LHCN-M2 (cell line): ENCODE results near the gene CLSTN1. TPM values are rescaled to one million over a fixed set of nuclear protein-coding genes. Genes with fewer than 3 reads are reported as not detected.
A peak's percentile ranks its signal among the peaks of the same experiment; 100 is the strongest.

ENCODE experiments used
- DNase-seq: peaks from one replicate; pipeline ENCODE4 v3.0.0-alpha.2; 2012; ENCODE audit warnings: low read depth
- polyA plus RNA-seq: library from polyadenylated mRNA; unstranded; fragments of >200 nt; gene quantifications from one replicate; pipeline ENCODE4 v1.2.1, GENCODE V29; 2012; ENCODE audit warnings: missing spikeins
- total RNA-seq: library from RNA; depleted of rRNA; stranded (reverse); fragments of >200 nt; gene quantifications from 2 replicates; pipeline ENCODE4 v1.2.3, GENCODE V29; 2014; rRNA removed

Gene CLSTN1
- total RNA-seq, result 30.8 and 32.3 TPM in 2 replicates
- polyA plus RNA-seq, result 41.5 TPM

DNA sequence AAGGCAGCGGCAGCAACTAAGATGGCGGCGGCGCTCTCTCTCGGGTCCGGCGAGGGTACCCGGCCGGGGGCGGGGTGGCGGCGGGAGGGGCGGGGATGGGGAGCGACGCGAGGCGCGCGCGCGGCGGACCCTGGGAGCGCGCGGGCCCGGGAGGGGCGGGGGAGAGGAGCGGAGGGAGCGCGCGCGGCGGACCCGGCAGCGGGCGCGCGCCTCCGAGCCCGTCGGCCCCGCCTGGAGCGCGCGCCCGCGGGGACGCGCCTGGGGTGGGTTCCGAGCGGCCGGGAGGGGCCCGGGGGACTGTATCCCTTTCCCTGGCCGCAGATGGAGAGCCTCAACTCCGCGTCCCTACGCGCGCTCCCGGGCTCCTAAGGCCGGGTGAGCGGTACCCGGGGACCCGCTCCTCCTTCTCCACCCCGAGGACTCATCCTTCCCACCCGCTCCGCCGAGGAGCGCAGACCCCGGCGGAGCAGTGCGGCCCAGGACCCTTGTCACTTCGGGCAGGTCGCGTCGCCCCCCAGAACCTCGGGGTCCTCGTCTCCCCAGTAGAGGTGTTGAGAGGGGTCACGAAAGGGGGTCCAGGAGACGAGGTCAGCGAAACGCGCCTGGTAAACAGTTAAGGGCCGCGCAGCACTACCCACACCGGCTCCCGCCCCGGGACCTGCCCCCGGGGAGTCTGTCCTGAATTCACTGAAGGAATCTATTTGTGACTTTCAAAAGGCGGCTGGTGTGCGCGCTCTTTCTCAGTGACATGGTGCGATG lies at the start of gene CLSTN1:
Gene CLSTN1 (minus strand): TSS at position 23 of the 759 bp plus-strand sequence. CDS start 232 bp downstream, outside the sequence.
- DNase-seq, result peak; percentile 81

GRCh38 chr1:9873385-9873784 lies 49.6 kb upstream of the CLSTN1 start:
- DNase-seq, result no peak

- peak; percentile 75 for DNase-seq
These were observed 48.8 kb upstream of the CLSTN1 start for GRCh38 chr1:9872430-9873165.

DNA sequence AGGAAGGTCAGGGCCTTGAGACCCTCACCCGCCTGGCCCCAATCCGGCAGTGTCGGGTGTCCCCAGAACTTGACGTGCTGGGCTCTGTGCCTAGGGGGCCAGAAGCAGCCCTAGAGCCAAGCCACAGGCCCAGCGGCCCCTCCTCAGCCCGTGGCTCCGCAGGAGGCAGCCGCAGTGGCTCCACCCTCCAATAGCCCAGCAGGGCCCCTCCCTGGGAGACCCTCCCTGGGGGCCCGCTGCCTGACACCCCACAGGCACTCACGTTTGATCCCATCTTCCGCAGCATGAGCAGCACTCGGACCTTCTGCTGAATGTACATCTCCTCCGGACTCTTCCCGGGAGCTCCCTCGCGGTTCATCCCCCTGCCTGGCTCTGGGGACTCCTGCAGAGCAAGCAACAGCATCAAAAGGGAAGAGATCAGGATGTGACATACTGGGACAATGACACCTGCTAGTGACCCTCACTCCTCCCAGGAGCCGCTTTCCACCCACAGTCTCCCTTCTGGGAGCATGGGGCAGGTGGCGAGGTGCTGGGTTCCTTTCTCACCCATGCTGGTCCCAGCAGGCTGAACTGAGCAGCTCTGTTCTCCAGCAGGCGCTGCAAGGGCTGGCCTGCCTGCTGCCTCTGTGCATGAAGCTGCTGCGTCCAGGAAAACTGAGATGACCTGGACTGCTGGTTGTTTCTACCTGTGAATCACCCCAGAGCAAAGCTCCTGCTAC lies 48.1 kb upstream of the CLSTN1 start:
- DNase-seq, result no peak

DNA sequence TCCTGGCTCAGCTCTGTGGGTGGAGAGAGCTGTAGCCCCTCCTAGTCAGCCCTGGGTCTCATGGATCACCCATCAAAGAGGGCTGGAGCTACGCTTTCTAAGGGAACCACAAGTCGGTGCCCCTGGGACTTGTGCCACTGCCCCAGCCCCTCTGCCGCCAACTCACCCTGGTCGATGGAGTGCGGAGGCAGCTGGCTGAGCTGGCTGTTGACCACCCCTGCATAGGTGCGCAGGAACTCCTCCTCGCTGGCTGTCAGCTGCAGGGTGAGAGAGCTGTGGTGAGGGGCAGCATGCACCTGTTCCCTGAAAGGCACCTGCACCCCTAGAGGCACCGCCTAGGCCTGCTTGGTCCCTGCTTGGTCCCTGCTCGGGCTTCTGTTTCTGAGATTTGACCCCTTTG lies 47.3 kb upstream of the CLSTN1 start:
- DNase-seq, result no peak

DNA sequence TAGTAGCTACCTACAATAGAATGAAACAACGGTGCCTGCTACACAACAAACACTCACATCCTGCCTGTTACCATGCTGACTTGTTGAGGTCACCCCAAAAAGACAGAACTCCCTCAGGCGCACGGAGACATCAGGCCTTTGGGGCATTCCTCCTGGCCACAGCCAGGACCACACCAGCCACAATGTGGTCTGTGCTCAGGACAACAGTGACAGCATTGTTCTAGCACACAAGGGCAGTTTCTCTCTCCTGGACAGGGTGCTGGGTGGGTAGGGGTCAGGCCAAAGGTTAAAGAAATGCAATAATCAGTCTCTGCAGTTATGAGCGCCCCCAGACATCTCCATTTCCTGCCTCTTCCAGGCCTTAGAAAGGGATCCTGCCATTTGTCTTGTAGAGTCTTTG lies 46.8 kb upstream of the CLSTN1 start:
- DNase-seq, result no peak

DNA sequence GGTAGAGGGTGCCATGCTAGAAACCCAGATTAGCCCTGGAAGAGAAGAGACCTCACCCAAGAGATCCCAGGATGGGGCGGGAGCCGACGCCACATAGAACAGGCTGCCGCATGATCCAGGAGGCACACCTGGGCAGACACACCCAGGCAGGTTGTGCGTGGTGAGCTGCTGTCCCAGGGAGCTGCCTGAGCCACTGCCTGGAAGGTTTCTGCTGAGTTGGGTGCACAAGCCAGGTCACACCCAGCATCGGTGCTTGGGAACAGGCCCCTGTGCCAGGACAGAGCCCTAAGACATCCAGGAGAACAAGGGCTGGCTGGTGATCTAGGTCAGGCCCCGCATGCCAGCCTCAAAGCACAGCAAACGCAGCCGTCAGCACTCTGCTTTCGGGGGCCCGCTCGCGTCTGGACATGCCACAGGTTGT lies 46.1 kb upstream of the CLSTN1 start:
- no peak for DNase-seq

DNA sequence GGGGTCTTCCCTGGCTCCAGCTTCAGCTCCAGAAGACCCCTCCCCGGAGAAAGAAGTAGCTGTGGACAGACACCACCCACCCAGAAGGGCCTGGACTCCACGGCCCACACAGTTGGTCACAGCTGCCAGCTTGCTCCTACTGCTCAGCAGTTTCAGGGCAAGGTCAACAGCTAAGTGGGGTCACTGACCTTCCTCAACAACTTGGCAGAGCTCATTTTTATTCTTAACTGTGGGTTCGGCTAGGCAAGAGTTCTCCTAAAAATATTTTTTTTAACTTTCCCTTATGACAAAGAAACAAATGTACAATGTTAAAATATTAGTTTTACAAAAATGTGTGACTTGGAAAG lies 44.5 kb upstream of the CLSTN1 start:
- no peak for DNase-seq

GRCh38 chr1:9867408-9868243 lies 43.9 kb upstream of the CLSTN1 start:
- peak; percentile 54 for DNase-seq

DNA sequence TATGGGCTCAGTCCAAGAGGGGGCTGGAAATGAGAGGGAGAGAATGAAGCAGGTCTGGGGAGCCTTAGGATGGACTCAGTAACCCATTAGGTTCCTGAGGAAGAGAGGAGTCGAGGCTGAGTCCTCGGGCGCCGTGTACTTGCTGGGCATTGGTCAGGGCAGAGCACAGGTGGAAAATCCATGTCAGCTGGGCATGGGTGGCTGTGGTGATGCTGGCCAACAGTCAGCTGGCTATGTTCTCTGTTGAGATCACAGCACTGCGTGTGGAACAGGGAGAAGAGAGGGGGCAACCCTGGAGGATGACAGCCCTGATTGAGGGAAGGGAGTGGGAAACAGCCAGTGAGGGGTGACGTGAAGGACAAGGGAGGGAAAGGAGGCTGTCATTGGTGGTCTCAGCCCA lies 43.1 kb upstream of the CLSTN1 start:
- DNase-seq, result no peak

- DNase-seq, result no peak
These were observed 42.0 kb upstream of the CLSTN1 start for GRCh38 chr1:9865724-9866123.

- no peak for DNase-seq
These were observed 39.6 kb upstream of the CLSTN1 start for GRCh38 chr1:9863371-9863770.

GRCh38 chr1:9861360-9861759 lies 37.6 kb upstream of the CLSTN1 start:
- DNase-seq, result no peak

DNA sequence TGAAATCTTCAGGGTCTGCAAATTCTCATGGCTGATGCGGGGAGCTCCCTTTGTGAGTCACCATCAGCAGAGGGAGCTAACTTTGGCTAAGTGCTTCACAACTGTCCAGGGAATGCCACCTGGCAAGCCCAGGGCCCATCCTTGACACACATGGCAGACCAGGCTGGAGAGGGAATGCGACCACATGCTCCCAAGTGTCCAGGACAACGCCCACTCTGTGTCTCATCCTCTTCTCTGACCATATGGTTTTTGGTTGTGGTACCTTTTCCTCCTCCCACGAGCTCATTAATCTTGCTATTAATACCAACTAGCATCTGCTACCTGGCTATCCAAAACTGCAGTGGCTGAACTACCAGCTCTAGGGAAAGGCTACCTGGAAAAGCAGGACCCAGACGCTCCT lies 37.1 kb upstream of the CLSTN1 start:
- peak; percentile 29 for DNase-seq

- DNase-seq, result no peak
These were observed 35.7 kb upstream of the CLSTN1 start for GRCh38 chr1:9859281-9860014.

DNA sequence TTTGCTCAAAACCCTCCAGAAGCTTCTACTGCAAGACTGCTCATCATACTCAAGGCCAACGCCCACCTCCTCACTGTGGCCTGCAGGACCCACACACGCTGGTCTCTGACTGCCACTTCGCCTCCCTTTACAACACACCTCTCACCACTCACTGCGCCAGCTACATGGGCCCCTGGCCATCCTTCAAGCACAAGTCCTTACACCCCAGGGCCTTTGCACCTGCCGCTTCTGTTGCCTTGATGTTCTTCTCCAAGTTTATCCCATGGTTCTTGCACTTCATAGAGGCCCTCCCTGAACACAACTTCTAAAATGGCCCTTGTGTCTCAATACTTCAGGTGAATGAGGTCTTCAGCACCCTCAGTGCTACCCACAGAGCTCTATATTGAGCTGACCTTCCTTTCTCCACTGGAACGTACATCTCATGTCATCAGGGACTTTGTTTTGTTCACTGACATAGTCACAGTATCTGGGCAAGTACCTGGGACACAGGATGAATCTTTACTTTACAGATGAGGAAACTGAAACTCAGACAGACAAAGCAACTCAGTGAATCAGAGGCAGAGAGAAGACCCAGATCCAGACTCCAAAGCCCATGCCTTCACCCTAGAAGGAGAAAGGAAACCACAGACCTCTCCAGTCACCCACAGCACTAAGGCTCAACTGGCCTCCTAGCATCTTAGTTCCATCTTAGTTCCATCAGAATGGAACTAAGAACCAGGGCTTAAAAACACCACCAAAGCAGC lies 34.7 kb upstream of the CLSTN1 start:
- DNase-seq, result no peak

GRCh38 chr1:9855186-9855585 lies 31.4 kb upstream of the CLSTN1 start:
- DNase-seq, result no peak

DNA sequence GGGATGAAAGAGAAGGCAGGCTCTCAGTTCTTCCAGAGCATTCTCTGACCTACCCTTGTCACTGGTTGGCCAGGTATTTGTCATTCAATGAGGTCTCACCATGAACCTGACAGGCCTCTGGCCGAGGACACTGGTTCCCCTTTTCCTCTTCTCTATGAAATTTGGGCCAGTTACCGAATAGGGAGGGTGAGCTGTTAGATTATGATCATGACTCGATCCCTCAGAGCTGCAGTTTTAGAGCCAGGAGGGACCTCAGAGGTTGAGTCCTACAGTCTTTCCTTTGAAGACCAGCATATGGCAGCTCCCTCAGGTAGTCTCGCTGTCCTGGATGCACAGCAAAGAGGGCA lies 29.5 kb upstream of the CLSTN1 start:
- DNase-seq, result no peak

- DNase-seq, result peak; percentile 85
These were observed 28.9 kb upstream of the CLSTN1 start for GRCh38 chr1:9852410-9853248.
